GM18505 (cell line): Measurements from ENCODE around the gene GRIP2.

Experiments
- ATAC-seq: cut with Tn5 transposase; IDR thresholded peaks from one replicate; pipeline ENCODE4 v1.9.1; 2021; ENCODE audit not compliant: unreplicated experiment
- POLR2A ChIP-seq: IDR thresholded peaks from 4 replicates; pipeline ENCODE4 v1.6.1; 2011; ENCODE audit warnings: borderline replicate concordance; ENCODE audit not compliant: insufficient read depth, insufficient read length; ENCODE audit errors: extremely low read depth

The GRIP2 gene

DNA sequence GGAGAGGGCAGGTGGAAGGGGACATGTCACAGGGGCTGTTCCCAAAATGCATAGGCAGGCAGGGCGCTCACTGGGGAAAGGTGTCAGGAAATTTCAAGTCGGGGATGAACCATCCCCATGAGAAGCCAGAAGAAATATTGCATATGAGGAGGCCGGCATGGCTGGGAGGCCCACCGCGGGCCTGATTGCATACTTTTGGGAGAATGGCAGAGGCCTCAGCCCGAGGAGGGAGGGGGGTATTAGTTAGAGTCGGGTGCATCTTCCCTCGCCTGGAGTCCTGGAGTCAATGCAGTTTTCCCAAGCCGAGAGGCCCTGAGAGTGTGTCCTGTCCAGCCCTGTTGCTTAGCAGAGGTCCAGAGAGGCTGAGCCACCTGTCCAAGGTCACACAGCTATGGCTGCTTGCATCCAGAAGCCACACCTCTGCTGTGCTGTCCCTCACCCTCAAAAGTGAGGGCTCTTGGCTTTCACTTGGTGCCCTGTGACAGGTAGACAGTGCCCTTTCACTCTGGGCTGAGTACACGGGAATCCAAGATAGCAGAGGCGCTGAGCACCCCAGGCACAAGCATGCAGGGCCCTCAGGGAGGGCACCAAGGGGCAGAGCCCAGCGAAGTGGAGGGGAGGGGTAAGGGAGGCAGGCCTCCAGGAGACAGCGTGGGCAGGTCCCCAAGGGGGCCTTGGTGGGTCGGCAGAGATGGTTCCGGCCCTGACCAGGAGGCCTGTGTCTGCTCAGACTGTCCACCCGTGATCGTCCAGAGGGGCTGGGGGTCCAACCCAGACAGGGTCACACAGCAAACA lies 48.5 kb downstream of the GRIP2 start:
- TF ChIP-seq POLR2A = no peak
- ATAC-seq = no peak

DNA sequence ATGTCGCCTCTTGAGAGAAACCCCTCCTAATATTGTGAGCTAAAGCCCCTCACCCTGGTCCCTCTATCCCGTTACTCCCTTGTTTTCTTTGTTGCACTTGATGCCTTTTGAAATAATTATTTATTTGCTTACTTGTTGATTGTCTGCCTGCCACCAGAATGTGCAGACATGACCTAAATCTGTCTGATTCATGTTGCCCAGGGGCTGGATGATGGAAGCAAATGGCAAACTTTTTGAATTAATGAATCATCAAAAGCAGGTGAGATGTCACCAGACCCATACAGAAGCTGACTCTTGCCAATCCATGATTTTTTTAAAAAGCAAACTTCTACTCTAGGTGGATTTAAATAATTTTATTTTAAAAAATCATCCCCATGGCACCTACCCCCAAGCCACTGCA lies 49.3 kb downstream of the GRIP2 start:
- no peak for TF ChIP-seq POLR2A
- ATAC-seq = no peak

DNA sequence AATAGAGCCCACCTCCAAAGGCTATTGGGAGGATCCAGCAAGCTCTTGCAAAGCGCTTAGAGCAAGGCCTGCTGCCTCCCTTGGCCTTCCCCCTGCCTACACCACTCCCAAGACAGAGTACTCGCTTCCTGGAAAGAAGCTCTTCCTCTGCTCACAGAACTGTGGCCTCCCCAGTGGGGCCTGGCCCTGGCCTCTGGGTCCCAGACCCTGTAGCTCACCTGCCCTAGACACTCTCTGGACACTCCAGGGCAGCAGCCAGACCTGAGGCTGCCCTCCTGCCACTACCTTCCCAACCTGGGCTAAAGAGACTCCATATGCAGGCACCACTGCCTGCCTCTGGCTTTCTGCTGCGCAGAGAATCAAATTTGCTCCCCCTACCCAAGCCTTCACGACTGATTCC lies 49.9 kb downstream of the GRIP2 start:
- no peak for TF ChIP-seq POLR2A
- ATAC-seq = no peak

DNA sequence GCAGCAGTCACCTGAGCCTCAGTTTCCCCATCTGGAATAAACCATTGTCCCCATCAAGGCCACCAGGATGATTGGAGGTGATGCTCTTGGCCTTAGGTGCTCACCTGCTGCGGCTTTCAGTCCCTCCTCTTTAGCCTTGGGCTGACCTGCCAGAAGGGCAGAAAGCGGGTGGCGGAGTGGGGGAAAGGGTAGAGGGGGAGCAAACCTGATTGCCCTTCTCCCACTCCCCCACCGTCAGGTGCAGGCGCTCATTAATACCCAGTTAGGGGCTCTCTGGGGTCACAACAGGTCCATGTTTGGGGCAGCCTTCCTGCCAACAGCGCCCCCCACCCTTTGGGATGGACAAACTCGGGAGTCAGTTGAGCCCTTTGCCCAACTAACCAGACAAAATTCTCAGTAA lies 50.5 kb downstream of the GRIP2 start:
- ATAC-seq = no peak
- no peak for TF ChIP-seq POLR2A

DNA sequence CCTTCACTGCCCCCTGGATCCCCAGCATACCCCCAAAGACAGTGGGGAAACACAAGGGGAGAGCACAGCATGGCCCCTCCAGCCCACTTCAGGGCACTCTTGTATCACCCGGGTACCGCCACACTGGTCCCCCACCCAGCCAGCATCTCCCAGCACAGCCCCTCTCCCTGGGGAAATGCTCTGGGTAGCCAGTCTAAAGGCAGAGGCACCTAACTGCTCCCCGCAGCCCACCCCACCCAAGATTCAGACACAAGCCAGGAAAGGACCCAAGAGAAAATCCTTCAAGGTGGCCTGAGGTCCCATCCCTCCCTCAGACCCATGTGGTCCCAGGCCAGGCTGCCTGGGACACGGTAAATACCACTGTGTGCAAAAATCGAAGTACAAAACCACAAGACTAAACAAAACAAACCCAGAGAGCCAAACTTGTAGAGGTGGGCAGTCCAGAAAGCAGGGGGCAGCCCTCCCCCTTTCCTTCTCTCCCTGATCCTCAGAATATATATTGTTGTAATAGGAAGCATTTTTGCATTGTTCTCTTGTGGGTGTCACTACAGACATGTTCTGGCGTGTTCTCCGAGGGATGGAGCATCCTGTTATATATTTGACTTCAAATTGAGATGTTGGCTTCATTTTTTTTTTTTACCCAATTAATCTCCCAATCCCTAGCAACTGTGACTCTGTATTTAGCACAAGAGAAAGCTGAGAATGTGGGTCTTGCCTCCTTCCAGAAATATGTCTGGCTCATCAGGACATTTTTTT lies 51.7 kb downstream of the GRIP2 start:
- no peak for TF ChIP-seq POLR2A
- ATAC-seq = no peak

DNA sequence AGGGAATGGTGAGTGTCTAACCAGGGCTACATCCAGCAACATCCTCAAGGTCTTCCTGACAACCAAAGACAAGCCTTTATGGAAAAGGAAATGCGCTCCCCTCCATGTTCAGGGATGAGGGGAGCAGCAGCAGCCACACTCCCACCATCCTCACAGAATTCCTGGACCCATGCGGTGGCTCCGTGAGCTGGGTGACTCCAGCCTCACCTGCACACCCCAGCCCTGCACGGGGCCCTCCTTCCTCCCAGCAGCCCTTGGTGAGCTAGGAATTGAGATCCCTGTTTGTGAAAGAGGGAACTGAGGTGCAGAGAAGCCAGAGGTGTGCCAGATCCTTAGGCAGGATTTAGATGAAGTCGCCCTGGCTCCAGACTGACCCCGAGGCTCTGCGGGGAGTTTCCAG lies 52.3 kb downstream of the GRIP2 start:
- no peak for ATAC-seq
- TF ChIP-seq POLR2A = no peak

DNA sequence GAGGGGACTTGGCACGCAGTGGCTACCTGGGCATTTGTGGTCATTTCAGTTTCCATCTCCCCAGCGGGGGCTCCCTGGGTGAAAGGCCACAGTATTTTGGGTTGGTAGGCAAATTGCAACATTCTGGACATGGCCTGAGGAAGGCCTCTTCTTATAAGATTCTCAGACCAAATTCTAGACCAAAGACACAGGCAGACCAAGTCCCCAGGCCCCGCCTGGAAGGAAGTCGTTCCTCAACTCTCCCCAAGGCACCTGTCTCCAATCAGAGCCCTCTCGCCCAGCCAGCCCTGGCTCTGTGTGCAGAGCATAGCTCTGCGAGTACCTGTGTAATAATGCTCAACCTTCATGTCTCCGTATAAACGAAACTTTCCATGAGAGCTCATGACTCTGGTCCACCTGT lies 53.1 kb downstream of the GRIP2 start:
- no peak for ATAC-seq
- TF ChIP-seq POLR2A = no peak

DNA sequence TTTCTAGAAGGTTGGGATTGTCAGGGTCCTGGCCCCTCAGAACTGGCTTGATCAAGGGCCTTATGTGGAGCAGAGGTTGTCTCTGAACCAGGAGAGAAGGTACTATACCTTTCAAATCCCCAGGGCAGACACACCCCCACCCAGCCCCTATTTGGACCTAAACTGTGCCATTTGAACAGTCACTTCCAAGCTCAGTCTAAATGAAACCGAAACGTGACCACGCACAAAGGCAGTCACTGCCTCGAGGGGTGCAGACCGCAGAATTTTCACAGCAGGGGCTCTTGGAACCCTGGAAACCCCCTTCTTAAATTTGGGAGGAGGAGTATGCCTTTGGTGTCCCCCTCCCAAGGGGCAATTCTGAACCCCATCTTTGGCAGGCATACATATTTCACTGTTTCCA lies 53.7 kb downstream of the GRIP2 start:
- no peak for TF ChIP-seq POLR2A
- ATAC-seq = no peak

DNA sequence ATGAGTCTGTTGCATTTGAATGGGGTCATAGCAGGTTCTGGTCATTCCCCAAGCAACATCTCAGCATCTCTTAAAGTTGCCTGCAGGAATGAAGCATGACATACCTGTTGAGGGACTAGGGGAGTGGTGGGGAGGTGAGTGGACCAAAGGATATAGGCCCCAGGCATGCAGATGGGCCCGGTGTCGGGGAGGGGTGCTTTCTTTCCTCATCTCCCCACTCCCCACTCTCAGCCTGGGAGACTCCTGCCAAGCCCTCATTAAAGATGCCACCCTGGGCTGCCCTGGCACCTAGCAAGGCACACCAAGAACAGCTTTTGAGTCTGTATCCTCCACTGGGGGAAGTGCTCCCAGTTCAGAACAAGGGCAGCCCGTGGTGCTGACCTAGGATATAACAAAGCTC lies 54.2 kb downstream of the GRIP2 start:
- no peak for ATAC-seq
- TF ChIP-seq POLR2A = no peak

DNA sequence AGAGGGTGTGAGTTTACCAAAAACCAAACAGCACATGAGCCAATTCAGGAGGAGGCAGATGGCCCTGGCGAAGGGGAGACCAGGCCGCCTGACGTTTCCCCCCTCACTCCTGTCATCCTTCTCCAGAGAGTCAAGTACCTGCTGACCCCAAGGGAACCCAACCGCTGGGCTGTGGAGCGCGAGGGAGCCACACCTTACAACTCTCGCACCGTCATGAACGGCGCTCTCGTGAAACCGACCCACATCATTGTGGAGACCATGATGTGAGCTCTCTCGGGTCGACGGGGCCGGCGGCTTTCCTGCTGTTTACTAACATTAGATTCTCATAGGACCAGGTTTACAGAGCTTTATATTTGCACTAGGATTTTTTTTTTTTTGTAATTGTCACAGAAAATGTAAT lies 55.4 kb downstream of the GRIP2 start:
- TF ChIP-seq POLR2A = no peak
- ATAC-seq = no peak

DNA sequence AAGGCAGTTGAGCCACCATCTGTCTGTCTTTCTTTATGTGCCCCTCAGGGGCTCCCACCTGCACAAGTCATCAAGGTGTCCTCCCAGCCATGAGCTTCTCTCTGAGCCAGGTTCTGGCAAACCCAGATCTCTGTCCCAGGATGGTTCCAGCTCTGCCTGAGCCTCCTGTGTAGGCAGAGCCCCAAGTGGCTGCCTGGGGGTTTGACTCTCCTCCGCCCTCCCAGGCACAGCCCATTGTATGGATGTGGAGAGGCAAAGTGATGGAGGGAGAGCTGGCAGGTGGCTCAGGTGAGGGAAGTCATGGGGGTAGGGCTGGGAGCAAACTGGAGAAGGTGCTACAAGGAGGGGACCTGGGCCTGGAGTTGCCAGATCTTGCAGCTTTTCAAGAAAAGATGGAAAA lies 56.9 kb downstream of the GRIP2 start:
- no peak for ATAC-seq
- no peak for TF ChIP-seq POLR2A

DNA sequence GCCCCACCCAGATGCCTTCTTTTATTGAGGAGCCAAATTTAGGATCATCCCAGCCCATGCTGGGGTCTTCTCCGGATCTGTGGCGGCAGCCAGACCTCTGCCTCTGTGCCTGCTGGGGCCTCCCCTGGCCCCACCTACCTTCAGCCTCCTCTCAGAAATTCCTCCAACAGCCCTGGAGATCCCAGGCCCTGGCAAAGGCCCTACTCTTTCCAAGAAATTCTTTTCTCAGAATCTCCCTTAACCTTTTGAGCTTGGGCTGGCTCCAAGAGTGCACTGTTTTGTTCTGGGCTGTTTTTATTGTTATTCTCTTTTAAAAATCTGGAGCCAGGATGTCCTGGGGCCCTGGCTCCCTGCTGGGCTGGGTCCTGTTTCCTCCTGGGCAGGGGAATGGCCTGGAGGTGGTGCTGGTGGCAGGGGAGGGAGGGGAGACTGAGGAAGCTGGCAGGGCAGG lies 57.8 kb downstream of the GRIP2 start:
- no peak for ATAC-seq
- TF ChIP-seq POLR2A = no peak

DNA sequence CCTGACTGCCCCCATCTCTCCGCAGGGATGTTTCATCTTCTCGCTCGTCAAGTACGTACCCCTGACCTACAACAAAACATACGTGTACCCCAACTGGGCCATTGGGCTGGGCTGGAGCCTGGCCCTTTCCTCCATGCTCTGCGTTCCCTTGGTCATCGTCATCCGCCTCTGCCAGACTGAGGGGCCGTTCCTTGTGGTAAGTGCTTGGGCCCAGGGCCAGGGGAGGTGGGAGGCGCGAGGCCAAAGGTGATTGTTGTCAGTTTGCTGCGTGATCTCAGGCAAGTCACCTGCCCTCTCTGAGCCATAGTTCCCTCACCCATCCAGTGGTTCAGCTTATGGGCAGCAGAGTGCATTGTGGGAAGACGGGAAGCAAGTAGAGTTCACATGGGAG lies 58.5 kb downstream of the GRIP2 start:
- no peak for TF ChIP-seq POLR2A
- no peak for ATAC-seq

DNA sequence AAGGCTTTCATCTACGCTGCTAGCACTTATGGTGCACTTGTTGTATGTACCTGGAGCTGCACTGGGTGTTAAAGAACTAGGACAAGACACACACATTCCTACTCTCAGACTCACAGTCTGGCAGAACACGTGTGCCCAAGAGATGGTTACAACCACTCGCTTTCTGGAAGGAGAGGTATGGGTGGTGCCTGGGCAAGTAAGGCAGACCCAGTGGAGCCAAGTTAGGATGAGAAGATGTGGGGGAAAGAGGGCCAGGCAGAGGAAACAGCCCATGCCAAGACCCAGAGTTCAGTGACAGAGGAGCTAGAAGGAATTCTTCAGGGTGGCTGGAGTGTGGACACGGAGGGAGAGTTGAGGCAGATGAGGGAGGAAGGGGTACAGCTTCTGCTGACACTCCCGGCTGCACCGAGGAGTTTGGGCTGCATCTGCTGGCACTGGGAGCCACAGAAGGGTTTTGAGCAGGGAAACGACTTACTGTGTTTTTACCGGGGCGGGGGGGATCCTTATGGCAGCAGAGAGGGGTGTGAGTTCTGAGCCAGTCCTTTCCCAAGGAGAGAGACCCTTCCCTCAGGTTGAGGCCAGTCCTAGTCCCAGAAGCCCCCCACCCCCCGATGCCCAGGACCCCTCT lies 59.0 kb downstream of the GRIP2 start:
- no peak for ATAC-seq
- no peak for TF ChIP-seq POLR2A
